ENCODE measurements around the gene TBC1D13.

DNA sequence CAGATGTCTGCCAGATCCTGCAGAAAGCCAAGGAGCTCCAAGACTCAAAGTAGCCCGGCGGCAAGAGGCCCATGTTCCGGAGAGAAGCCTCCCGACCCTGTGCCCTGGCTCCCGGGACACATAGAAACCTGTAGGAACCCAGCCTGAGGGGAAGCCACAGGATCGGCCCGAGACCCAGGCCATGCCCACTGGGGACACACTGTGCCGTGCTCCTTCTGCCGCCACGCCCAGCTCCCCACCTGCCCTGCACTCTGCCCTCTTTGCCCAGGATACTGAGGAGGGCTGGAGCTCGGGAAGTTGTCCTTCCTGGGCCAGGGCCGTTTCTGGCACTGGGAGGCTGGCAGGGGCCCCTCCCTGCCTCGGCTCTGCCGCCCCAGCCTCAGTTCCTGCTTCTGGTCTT lies 20.8 kb downstream of the TBC1D13 start:
- TF ChIP-seq ARHGAP35 (IDR thresholded peaks at IDR 0.05; ENCODE audit: partially characterized antibody) (no peak), YY1 (IDR thresholded peaks at IDR 0.05; ENCODE audit: borderline replicate concordance in 1 of 3, control insufficient read depth in 1 of 3, extremely low read depth in 1 of 3, insufficient read depth in 3 of 3, insufficient read length in 1 of 3, insufficient replicate concordance in 2 of 3, low read depth in 1 of 3, low read length in 2 of 3) (no peak), SOX6 (IDR thresholded peaks at IDR 0.05) (no peak), MED1 (CRISPR knock-in tag; IDR thresholded peaks at IDR 0.05; ENCODE audit: borderline replicate concordance) (no peak), ESRRA (IDR thresholded peaks at IDR 0.05; ENCODE audit: borderline replicate concordance, low read depth) (no peak), POLR2A (conservative IDR thresholded peaks at IDR 0.05) (no peak), JUND (IDR thresholded peaks at IDR 0.05; ENCODE audit: borderline replicate concordance, low read depth, low read length) (no peak), JUND (tag; IDR thresholded peaks at IDR 0.05; ENCODE audit: borderline replicate concordance, low read depth, low read length) (no peak), HDAC6 (IDR thresholded peaks at IDR 0.05; ENCODE audit: low read depth, low read length) (no peak), NFRKB (IDR thresholded peaks at IDR 0.05; ENCODE audit: low read depth) (no peak), ARID2 (IDR thresholded peaks at IDR 0.05) (no peak)
- TF ChIP-seq, protein P1, sequence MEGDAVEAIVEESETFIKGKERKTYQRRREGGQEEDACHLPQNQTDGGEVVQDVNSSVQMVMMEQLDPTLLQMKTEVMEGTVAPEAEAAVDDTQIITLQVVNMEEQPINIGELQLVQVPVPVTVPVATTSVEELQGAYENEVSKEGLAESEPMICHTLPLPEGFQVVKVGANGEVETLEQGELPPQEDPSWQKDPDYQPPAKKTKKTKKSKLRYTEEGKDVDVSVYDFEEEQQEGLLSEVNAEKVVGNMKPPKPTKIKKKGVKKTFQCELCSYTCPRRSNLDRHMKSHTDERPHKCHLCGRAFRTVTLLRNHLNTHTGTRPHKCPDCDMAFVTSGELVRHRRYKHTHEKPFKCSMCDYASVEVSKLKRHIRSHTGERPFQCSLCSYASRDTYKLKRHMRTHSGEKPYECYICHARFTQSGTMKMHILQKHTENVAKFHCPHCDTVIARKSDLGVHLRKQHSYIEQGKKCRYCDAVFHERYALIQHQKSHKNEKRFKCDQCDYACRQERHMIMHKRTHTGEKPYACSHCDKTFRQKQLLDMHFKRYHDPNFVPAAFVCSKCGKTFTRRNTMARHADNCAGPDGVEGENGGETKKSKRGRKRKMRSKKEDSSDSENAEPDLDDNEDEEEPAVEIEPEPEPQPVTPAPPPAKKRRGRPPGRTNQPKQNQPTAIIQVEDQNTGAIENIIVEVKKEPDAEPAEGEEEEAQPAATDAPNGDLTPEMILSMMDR (IDR thresholded peaks at IDR 0.05 in 2 of 3, conservative IDR thresholded peaks at IDR 0.05 in 1 of 3; ENCODE audit: insufficient read depth in 2 of 3, low read depth in 1 of 3, low read length in 3 of 3): no peak
